COLO668 (cell line): ENCODE results near the gene SIRT5.

Experiments used
- DNase-seq: peaks from one replicate; lab custom pipeline; 2025; ENCODE audit not compliant: unreplicated experiment; lab: John Stamatoyannopoulos, UW

Gene SIRT5

DNA sequence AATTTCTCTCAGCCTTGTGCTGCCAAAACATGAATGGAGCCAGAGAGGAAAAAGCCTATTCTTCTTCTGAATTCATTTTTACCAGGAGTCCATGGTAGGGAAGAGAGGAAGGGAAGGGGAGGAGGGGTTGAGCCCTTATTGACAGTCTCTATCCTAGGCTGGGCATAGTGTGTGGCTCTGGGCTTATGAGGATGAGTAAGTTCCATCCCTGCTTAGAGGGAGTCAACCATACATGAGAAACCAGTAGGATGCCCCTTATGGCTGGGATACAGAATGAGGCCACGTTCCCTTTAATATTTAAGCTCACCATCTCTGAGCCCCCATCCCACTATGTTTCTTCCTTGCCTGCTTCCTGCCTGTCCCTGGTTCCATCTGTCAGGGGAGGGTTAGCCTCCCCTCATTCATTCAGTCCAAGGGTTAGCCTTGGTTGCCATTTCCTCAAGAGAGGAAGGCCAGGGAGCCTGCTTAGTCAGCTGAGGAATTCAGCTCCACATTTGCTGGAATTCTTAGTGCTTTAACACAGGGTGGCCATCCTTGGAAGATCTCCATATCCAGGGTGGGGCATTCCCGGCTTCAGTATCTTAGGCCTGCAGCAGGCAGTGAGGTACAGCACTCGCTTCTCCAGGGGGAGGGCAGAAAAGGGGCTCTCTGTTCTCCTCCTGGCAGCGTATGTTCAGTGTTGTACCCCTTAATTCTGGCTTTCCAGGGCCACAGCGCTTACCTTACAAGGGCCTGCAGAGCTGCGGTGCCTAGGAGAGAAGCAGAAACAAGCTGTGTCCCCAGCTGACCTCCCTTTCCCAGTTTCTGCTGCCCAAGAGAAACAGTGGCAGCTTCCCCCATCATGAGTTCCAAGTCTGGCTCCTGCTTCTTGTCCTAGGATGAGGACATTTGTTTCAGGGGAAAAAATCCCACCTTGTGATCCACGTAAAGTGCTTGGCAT is 12.5 kb downstream of the SIRT5 start:
- DNase-seq: no peak

DNA sequence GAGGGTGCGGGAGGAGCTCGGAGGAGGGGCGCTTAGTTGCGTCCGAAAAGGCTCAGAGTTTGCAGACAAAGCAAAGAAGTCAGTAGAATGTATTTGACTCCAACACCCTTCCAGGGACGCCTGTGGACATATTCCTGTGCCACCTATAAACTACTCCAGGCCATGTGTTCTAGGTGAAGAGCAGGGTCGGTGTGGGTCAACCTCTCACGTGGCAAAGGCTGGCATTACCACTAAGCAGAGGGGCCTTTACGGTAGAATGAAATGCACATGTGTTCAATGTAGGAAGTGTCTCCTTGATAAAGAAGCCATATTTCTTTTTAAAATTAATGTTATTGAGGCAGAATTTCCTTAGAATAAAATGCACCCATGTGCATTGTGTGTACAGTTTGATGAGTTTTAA is 15.4 kb downstream of the SIRT5 start:
- DNase-seq: no peak

DNA sequence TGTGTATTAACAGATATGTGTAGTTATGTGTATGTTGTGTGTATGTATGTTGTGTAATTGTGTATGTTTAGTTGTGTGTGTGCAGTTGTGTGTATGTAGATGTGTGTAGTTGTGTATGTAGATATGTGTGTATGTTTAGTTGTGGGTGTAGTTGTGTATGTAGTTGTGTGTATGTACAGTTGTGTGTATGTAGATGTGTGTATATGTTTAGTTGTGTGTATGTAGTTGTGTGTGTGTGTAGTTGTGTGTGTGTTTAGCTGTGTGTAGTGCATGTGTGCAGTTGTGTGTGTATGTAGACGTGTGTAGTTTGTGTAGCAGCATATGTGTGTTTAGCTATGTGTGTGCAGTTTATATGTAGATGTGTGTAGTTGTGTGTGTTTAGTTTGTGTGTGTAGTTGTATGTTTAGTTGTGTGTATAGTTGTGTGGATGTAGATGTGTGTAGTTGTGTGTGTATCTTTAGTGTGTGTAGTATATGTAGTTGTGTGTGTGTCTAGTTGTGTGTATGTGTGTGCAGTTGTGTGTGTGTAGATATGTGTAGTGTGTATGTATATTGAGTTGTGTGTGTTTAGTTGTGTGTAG is 16.3 kb downstream of the SIRT5 start:
- DNase-seq: no peak

DNA sequence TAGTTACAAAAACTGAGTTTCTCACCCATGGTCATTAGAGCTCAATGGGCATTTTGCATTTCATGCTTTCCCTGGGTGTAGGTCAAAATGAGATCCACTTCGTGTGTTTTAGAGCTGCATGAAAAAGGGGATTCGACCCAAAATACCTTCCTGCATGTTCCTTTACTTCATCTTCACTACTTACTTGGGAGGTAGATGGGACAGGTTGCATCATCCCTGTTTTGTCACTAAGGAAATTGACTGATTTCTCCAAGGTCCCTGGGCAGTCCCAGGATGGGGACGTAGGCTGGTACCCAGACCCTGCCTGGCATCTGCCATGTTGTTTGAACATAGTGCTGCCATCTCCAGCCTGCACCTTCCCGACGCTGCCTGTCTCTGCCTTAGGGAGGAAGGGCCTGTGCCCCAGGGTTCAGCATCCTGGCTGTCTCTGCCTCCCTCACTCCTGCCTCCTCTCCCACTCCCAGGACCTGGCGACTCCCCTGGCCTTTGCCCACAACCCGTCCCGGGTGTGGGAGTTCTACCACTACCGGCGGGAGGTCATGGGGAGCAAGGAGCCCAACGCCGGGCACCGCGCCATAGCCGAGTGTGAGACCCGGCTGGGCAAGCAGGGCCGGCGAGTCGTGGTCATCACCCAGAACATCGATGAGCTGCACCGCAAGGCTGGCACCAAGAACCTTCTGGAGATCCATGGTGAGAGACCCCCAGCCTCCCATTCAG is 17.0 kb downstream of the SIRT5 start:
- DNase-seq: no peak

DNA sequence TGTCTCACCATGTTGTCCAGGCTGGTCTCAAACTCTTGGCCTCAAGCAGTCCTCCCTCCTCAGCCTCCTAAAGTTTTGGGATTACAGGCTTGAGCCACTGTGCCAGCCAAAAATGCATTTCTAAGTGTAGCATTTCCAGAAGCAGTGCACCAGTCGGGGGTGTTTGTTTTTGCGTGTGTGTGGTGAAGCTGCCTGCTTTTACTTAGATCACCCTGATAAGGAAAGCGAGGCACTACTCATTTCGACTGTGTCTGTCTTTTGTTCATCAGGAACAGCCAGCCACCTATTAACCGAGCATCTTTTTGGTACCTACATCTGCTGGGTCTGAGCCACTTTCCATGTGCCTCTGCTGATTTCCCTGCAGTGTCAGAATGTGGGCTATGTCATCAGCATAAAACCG is 18.7 kb downstream of the SIRT5 start:
- no peak for DNase-seq

DNA sequence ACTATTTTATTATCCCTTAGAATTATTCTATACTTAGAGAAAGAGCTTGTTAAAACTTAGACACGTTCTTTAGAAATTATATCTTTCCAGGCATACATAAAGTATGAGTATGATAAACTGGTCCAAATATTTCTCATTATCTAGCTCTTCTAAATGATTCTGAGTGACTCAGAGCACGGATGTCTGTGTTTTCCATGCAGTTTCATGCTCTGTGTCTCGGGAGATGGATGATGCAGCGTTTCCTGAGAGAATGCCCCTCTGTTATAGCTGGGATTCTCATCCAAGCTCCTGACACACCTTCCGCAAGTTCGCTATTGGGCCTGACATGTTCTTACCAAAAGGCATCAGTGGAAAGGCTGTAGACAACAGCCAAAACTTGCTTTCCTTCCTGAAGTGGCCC is 19.3 kb downstream of the SIRT5 start:
- DNase-seq: no peak

DNA sequence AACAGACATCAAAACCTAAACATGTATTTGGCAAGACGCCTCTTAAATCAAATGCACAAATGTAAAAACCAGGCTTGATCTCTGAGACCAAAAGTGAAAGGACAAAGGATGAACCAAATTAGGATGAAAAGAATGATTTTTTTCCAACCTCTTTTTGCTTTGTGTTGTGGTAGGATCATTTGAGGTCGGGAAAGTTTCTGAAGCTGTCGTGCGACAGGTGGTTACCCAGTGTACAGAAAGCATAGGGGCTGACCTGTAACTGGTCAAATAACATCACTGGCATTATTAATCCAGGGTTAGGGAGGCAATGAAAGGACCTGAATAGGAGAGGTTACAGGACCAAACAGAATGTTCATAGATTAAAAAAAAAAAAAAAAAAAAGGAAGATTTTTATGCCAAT is 22.7 kb downstream of the SIRT5 start:
- no peak for DNase-seq

DNA sequence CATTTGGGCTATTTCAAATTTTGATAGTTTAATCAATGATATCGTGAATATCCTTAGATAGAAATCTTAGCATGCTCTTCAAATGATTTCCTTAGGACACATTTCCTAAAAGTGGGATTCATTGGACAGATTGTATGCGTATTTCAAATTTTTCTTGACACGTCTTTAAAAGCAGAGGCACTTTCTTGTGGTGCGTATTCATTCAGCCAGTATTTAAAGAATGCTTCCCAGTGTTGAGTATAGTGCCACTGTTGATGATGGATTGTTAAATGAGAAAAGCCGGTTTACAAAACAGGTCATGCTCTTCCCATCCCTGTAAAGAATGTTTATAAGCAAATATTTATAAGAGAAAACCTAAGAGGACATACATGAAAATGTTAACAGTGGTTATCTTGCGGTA is 25.6 kb downstream of the SIRT5 start:
- no peak for DNase-seq

DNA sequence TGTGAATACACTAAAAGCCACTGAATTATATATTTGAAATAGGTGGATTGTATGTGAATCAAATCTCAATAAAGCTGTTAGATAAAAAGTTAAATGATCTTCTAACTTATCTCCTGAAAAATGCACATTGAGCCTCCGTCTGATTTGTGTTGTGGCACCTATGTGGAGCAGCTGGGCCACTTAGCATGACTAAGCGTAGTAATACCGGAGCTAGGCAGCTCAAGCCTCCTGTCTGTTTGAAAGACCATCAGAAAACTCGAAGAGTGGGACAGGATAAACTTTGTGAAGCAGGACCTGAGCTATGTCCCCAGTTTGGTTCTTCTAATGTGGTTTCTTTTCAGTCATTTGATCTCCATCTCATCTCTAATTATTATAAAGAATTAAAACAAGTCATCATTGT is 29.7 kb downstream of the SIRT5 start:
- no peak for DNase-seq

DNA sequence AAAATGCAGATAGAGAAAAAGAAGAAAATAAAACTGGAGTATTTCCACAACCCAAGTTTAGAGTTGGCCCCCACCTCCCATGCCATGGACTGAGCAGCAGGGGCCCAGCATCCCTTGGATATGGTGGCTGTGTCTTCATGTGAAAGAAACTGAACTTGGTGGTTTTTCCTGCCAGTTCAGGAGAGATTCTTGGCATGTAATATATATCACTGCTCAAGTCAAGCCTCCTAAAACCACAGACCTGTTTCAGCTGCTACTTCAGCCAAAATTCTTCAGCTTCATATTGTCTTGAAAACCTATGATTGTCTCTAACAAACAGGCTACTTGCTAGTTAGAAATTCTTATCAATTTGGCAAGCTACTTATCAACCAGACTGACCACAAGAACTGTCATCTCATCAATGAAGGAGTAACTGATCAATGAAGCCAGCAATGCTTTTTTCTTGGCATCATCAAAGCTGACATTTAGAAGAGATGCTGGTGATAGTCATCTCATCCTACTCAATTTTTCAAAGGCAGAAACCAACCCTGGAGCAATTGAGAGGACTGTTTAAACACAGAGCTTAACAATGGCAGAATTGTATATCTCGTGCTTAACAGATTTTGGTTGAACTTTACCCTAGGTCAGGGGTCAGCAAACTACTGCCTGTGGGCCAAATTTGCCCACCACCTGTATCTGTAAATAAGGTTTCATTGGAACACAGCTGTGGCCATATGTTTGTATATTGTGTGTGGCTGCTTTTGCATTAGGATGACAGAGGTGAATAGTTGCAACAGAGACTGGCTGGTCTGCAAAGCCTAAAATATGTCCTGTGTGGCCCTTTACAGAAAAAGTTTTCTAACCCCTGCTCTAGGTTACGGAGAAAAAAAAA is 30.4 kb downstream of the SIRT5 start:
- DNase-seq: no peak

DNA sequence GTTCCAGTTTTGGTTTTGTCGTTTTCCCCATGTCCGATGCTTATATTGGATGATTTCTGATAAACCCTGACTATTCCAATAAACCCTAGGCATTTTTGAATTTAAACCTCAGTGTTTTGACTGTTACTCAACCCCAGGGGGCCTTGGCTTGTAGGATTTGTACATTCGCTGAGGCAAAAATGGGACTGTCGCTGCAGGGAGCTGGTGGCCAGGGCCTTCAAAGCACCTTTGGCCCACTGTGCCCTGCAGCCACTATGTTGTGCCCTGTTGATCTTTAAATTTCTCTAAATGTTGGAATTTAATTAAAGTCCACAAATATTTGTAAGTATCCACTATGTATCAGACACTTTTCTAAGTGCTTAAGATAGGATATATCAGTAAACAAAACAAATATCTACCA is 31.2 kb downstream of the SIRT5 start:
- no peak for DNase-seq

DNA sequence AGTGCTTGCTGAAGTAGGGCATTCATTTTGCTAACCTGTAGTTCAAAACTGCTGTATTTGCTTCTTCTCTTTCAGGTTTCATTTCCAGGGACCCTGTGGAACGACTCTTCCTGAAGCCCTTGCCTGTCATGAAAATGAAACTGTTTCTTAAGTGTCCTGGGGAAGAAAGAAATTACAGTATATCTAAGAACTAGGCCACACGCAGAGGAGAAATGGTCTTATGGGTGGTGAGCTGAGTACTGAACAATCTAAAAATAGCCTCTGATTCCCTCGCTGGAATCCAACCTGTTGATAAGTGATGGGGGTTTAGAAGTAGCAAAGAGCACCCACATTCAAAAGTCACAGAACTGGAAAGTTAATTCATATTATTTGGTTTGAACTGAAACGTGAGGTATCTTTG is 37.3 kb downstream of the SIRT5 start:
- DNase-seq: no peak

DNA sequence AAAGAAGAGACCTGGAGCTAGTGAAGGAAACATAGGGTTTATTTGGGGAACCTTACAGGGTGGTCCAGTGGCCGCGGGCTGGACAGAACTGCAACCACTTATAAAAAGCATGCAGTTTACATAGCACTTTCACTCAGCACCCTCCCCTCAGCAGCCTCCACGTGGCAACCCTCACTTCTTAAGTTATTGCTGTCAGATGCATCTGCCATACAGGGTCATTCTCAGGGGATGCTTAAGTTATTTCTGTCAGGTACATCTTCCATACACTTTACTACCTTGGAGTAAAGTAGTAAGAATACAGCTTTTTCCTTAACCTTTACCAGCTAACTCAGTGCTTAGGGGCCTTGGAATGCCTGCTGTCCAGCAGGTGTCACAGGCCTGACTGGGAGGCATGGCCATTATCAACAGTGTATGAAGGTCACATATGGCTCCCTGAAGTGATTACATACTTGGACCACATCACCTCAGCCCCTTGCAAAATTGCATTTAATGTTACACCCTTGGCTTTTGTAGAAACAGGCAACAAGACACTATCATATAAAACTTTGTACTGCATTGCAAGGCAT is 38.7 kb downstream of the SIRT5 start:
- DNase-seq: no peak

DNA sequence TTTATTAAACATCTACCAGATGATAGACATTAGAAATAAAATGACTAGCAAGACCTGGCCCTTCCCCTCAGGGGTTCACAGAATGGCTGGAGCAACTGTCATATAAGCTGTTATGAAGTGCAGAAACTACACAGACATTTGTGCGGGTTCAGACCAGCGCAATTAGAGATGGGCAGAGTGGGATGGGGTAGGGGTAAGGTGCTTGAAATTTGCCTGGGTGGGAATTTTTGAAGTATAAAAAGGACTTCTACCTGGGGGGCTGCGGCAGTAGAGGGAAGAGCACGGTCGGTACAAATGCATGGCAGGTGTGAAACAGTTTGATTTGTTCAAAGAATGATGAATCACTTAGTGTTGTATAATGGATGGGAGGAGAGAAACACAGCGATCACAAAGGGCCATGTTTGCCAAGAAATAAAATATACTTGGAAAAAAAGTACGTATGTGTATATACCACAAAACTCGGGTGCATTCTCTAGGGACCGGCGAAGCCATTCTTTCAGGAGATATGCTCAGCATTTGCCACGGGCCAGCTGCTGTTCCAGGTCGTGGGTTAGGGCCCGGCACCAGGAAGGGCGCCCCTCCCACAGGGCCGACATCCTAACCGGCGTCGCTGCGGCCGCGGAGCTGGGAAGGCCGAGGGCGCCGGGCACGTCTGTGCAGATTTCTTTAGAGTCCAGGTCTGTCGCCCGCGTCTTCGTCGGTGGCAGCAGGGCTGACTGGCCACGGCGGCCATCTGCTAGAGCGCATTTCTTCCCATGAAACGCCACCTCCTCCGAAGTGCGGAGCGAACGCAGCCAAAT is 39.9 kb downstream of the SIRT5 start:
- peak; percentile 60 for DNase-seq

DNA sequence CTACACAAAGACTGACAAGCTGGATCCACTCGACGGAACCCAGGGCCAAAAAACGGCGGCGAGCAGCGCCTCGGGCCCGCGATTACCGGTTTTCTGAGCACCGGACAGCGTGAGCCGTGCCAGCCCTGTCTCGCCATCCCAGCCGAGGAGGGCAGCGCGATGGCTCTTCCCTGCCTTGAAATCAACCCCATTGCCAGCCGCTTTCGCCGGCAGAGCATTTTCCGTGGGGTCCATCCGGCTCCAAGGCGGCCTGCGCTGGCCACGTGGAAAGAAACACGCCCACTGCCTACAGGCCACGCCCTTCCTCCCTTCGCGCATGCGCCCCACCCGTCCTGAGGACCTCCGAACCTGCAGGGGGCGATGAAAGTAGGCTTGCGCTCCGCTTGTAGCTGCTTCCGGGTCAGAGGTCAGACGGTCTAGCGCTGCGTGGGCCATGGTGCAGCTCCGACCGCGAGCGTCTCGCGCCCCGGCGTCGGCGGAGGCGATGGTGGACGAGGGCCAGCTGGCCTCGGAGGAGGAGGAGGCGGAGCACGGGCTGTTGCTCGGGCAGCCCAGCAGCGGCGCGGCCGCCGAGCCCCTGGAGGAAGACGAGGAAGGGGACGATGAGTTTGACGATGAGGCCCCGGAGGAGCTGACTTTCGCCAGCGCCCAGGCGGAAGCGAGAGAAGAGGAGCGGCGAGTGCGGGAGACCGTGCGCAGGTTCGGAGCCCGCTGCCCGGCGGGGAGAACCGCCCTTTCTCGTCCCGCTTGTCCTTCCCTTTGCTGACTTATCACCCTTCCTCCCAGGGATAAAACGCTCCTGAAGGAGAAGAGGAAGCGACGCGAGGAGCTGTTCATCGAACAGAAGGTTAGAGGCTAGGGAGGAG is 40.8 kb downstream of the SIRT5 start, which contains the start of gene NOL7:
Gene NOL7, plus strand, starts transcription at position 410 of the 866 bp plus-strand sequence. Its CDS starts 24 bp downstream, at position 434.
- DNase-seq: peak; percentile 94

DNA sequence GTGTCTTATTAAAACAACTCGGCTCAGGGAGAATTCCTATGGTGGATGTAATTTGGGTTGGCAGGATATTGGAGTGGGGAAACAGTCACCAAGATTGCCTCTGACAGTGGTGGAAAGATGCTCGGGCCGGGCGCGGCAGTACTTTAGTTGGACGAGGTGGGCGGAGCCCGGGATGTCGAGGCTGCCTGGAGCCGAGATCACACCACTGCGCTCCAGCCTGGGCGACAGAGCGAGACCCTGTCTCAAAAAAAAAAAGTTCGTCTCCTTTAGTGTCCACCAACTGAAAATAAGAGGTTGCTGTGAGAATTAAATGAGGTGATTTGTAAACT is 41.4 kb downstream of the SIRT5 start:
- peak; percentile 37 for DNase-seq

DNA sequence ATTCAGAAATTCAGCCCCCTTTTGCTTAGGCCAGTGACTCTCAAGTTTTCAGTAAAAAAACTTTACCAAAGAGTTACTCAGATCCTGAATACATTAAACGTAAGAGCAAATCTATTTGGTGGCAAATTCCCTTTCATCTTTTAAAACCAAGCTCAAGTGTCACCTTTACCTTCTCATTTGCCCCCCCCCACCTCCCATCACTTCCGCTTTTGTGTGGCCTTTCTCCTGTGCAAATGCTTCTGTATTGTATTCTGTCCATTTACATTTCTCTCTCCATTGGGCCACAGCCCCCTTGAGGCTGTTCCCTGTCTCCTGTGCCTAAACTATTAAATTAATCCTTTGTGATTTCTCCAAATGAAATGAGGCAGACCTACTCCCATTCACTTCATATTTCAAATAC is 42.7 kb downstream of the SIRT5 start:
- no peak for DNase-seq

DNA sequence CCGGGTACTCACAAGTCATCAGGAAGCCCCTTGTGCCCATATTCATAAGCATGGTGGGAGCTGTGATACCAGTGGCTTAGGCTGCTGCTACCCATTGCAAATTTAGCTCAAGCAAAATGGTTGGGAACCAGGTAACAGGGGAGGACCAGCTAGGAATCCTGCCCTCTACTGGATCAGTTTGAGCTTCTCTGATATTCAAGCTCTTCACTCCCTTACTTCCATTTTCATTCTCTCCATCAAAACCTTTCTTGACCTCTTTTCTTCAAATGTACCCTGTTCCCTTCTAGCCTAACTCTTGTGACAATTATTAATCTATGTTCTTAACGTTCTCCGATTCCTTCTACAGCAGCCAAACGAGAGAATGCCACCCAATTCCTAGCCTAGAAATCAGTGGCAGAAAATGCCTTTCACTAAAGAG is 50.5 kb downstream of the SIRT5 start:
- DNase-seq: no peak
